AG09319 (cell line): ENCODE results near the gene UBL3.
A peak's percentile ranks its signal among the peaks of the same experiment; 100 is the strongest.

Source experiments
- DNase-seq: peaks from one replicate; pipeline ENCODE4 v3.0.0-alpha.2; 2010; ENCODE audit warnings: low read depth; ENCODE audit errors: extremely low read depth
- TF ChIP-seq, protein P1 (sequence below): IDR thresholded peaks from 2 replicates; pipeline ENCODE4 v1.5.1; 2011; ENCODE audit warnings: low read depth, mild to moderate bottlenecking, inconsistent platforms, low read length, moderate library complexity

Gene UBL3, protein sequence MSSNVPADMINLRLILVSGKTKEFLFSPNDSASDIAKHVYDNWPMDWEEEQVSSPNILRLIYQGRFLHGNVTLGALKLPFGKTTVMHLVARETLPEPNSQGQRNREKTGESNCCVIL

DNA sequence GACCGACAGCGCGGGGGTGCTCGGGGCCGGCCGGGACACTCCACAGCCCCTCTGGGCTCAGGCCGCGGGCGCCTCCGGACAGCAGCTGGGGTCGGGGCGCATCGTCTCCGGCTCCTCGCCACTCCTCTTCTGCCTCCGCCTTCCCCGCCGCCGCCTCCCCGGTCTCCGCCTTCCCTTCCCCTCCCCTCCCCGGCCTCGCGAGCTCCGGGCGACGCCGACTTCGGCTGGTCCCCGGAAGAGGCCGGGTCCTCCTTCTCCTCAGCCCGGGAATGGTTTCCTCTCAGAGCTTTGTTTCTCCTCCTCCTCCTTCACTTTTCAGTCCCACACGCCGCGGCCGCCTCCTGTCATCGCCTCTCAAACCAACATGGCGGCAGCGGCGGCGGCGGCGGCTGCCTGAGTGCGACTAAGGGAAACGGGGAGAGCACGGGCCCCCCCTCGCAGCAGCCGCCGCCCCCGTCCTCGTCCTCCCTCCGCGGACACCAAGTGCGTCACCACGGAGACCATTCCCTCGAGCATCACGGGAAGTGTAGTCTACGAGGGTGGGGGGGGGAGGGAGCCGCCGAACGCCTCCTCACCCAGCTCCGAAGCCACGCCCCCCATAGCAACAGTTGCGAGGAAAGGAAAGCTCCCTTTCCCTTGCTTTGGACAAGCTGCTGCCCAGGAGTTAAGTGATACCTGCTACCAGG lies at the start of gene UBL3:
TSS of gene UBL3 (minus strand) at position 405 of the 686 bp plus-strand sequence. CDS start 1,079 bp downstream, outside the sequence.
- TF ChIP-seq, protein P1, sequence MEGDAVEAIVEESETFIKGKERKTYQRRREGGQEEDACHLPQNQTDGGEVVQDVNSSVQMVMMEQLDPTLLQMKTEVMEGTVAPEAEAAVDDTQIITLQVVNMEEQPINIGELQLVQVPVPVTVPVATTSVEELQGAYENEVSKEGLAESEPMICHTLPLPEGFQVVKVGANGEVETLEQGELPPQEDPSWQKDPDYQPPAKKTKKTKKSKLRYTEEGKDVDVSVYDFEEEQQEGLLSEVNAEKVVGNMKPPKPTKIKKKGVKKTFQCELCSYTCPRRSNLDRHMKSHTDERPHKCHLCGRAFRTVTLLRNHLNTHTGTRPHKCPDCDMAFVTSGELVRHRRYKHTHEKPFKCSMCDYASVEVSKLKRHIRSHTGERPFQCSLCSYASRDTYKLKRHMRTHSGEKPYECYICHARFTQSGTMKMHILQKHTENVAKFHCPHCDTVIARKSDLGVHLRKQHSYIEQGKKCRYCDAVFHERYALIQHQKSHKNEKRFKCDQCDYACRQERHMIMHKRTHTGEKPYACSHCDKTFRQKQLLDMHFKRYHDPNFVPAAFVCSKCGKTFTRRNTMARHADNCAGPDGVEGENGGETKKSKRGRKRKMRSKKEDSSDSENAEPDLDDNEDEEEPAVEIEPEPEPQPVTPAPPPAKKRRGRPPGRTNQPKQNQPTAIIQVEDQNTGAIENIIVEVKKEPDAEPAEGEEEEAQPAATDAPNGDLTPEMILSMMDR = no peak
- DNase-seq = peak; percentile 92

DNA sequence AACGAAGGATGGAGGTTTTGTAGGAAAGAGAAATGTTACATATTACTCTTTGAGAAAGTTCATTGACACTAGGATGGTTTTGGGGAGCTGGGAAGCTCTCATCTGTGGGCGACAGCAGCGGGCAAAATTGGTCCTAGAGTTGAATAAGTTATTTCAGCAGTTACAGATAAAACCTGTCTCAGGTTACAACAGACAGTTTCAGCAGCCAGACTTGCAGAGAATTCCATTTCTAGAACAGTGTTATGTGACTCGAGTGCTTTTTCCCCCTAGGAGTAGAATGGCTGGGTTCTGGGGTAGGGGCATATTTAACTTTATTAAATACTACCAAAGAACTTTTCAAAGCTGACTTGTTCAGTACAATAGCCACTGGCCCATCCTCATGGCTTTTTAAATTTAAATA lies 46.7 kb upstream of the UBL3 start:
- TF ChIP-seq, protein P1 = no peak
- DNase-seq = no peak

DNA sequence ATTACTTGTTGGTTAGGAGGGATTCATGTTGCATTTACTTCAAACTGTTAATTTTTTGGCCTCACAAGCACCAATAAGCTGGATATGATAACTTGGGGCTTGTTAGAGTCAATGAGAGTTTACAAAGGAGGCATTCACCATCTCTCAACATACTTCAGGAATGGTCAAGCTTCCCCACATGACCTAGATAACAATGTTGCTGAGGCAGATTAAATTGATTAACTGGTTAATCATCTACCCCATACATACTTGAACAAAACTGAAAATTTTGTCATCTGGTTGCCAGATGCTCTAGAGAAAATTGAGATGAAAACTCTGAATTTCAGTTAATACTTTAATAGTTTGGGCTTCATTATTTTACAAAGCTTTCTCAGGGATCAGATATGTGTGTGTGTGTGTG lies 43.0 kb upstream of the UBL3 start:
- TF ChIP-seq, protein P1 = no peak
- no peak for DNase-seq

DNA sequence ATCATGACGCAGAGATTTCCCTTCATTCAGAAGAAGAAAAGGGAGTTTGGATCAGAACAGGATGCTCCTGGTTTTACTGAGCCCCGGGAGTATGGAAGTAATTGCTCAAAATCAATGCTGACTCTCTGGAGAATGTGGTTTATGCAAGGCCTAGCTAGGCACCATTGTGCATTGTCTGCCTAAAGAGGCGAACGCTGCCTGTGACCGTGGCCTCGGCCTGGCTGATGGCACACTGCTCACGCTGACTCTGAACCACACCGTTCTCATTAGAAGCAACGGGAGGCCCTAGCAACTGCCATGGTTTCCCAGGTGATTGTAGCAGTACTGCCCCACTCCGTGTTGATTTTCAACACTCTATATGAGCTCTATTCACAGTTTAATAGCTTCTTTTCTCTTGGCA lies 41.7 kb upstream of the UBL3 start:
- DNase-seq = no peak
- TF ChIP-seq, protein P1 = no peak

DNA sequence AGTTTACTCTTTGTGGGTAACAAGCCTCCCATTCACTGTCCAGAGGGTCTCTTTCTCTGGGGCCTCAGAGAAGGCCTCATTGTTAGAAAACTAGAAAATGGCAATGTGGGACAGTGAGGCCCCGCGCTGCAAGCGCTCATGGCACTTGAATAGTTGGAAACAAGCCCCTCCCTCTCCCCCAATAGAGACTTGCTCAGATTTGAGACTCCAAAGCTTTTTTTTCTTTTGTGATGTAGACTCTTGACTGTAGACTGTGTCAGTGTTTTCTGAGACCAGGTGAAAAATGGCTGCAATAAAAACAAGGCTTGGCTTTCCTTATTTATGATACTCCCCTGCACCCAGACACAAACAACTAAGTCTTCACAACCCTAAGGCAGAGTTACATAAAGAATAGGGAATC lies 38.7 kb upstream of the UBL3 start:
- TF ChIP-seq, protein P1 = no peak
- no peak for DNase-seq

DNA sequence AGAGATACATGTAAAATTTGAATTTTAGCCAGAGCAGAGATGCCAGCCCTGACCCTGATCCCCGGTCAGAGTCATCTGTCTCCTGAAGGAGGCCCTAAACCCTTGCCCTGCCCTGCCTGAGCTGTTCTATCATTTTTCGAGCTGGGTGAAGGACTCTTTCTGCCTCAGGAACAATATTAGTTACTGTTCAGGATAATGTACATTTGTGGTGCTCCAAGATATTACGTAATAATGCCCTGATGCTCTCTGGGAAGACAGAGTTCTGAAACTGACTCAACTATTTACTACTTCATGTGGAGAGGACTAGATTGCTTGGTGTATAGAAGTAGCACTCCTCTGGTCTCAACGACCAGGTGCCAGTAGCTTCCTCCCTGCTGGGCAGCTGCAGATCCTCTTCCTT lies 37.9 kb upstream of the UBL3 start:
- no peak for DNase-seq
- TF ChIP-seq, protein P1 = no peak

DNA sequence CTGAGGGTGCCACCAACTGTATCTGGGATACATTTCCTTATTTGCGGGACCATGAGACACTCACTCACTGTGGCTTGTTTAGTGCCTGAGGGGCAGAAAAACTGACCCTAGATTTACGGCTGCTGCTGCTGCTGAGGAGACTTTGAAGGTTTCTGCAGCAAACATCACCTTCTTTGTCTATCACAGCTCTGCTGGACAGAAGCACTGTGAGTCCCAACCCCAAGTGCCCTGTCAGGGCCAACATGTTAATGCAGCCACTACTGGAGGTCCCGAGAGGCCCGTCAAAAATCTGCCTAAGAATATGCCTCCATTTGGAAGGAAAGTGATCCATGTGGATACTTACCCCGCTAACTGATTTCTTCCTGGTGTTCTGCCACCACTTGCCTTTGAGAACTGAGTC lies 37.3 kb upstream of the UBL3 start:
- DNase-seq = no peak
- TF ChIP-seq, protein P1 = no peak
